ENCODE results near the gene ETS1.

The ETS1 gene

DNA sequence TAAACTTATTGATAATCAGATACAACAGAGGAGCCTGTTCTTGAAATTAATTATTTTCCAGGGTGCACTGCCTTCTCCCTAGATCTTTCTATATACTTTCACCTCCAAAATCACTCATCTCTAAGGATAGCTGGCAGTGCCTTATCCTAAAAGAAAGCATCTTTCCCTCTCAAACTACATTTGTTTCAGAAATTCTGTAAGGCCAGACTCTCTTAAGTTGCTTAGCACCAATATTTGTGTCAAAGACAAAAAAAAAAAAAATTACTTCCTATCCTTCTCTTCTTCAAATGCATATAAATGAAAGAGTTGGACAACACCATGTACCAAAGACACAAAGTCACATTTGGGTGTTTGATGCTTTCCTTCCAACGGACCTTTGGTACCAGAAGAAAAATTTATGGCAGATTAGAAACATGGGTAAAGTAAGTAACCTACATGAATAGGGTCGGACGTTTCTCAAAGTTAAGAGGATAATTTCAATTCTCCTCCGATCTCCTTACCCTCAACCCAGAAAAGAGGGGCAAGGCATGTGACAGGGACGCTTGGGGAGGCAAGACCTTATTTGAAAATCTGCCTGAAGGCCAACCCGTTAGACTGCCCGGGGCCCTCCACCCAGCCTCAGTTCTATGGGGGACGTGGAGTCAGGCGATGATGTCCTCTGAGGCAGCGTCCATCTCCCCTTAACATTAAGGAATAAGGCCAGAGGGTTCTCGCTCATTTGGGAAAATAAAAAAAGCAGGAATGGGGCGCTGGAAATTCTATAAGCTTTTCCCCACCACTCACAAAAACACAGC lies 66.3 kb downstream of the ETS1 start:
- Histone ChIP-seq H3K27me3 (ENCODE audit: insufficient read depth, low read depth) (no peaks in the 10 kb centered on the region), H3K4me3 (IDR thresholded peaks at IDR 0.05; ENCODE audit: insufficient read depth, low read depth, low read length) (no peak overlapping the region), H3K4me1 (ENCODE audit: low read depth, poor library complexity, severe bottlenecking) (peaks cover 76% of the 10 kb centered on the region), H3K79me2 (ENCODE audit: insufficient read depth, low read depth) (peaks cover 60% of the 10 kb centered on the region), H3K36me3 (ENCODE audit: insufficient read depth) (no peaks in the 10 kb centered on the region), H2AFZ (ENCODE audit: low read depth) (no peak overlapping the region; the same call in 1 of the 2 replicates), H3K9ac (peak overlapping the region; percentile 65), H3K27ac (peak overlapping the region; percentile 48; the same call in 1 of the 2 replicates), H4K20me1 (ENCODE audit: insufficient read depth) (no peaks in the 10 kb centered on the region; the same call in 1 of the 2 replicates), H3K4me2 (peak overlapping the region; percentile 96)
- TF ChIP-seq, protein P1, sequence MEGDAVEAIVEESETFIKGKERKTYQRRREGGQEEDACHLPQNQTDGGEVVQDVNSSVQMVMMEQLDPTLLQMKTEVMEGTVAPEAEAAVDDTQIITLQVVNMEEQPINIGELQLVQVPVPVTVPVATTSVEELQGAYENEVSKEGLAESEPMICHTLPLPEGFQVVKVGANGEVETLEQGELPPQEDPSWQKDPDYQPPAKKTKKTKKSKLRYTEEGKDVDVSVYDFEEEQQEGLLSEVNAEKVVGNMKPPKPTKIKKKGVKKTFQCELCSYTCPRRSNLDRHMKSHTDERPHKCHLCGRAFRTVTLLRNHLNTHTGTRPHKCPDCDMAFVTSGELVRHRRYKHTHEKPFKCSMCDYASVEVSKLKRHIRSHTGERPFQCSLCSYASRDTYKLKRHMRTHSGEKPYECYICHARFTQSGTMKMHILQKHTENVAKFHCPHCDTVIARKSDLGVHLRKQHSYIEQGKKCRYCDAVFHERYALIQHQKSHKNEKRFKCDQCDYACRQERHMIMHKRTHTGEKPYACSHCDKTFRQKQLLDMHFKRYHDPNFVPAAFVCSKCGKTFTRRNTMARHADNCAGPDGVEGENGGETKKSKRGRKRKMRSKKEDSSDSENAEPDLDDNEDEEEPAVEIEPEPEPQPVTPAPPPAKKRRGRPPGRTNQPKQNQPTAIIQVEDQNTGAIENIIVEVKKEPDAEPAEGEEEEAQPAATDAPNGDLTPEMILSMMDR (conservative IDR thresholded peaks at IDR 0.05; ENCODE audit: low read depth, low read length), result no peak

DNA sequence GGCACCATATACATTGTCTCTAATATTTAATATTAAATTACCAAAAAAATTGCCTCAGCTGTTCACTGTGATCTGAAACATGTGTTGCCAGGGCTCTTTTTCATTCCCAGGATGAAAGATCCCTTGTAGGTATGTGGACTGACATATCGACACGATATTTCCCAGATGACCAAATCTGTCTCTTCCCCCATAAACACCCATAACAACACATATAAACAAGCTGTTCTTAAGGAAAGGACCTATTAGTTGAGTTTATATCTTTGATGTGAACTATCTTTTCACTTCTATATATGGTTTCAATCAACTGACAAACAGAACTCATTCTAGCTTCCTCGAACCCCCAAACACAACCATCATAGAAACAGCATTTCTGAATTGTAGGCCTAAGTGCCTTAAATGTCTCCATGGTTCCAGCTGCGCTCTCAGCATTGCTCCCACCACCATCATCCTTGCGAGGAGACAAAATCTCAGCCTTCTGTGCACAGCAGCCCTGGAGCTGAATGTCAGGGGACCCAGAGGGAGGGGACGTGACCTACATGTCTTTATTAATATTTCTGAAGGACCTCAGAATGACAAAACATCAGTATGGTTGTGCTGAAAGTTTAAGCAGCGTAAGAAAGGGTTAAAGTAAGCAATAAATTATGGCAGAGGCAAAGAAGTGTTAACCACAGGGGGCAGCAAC lies 67.0 kb downstream of the ETS1 start:
- Histone ChIP-seq H2AFZ (ENCODE audit: low read depth) (no peak overlapping the region), H3K4me1 (ENCODE audit: low read depth, poor library complexity, severe bottlenecking) (peaks cover 77% of the 10 kb centered on the region), H3K27ac (peak overlapping the region; percentile 48; the same call in 1 of the 2 replicates), H3K4me3 (IDR thresholded peaks at IDR 0.05; ENCODE audit: insufficient read depth, low read depth, low read length) (no peak overlapping the region), H4K20me1 (ENCODE audit: insufficient read depth) (no peaks in the 10 kb centered on the region; the same call in 1 of the 2 replicates), H3K9ac (peak overlapping the region; percentile 65; the same call in 1 of the 2 replicates), H3K79me2 (ENCODE audit: insufficient read depth, low read depth) (peaks cover 67% of the 10 kb centered on the region), H3K4me2 (peak overlapping the region; percentile 96), H3K27me3 (ENCODE audit: insufficient read depth, low read depth) (no peaks in the 10 kb centered on the region), H3K36me3 (ENCODE audit: insufficient read depth) (no peaks in the 10 kb centered on the region)
- TF ChIP-seq, protein P1 (conservative IDR thresholded peaks at IDR 0.05; ENCODE audit: low read depth, low read length), result no peak

DNA sequence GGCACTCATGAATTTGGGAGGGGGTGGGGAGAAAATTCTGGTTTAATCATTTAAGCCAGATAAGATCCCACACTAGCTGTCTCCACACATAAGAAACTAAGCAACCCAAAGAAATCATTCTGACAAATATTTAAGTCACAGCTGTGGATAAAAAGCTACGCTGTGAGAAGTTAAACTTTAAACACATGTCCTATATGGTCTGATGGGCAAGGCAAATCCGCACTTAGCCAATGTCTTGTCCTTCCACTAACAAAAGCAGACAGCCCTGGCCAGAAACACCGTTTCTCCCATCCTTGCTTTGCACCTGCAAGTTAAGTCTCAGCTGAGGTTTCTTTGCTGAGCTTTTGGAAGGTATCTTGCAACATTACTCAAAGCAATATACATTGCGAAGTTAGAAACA lies 68.0 kb downstream of the ETS1 start:
- Histone ChIP-seq H3K4me3 (IDR thresholded peaks at IDR 0.05; ENCODE audit: insufficient read depth, low read depth, low read length) (no peak overlapping the region), H3K4me1 (ENCODE audit: low read depth, poor library complexity, severe bottlenecking) (peaks cover 77% of the 10 kb centered on the region), H3K36me3 (ENCODE audit: insufficient read depth) (no peaks in the 10 kb centered on the region), H4K20me1 (ENCODE audit: insufficient read depth) (no peaks in the 10 kb centered on the region; the same call in 1 of the 2 replicates), H3K9ac (no peak overlapping the region), H3K79me2 (ENCODE audit: insufficient read depth, low read depth) (peaks cover 77% of the 10 kb centered on the region), H2AFZ (ENCODE audit: low read depth) (no peak overlapping the region), H3K27me3 (ENCODE audit: insufficient read depth, low read depth) (no peaks in the 10 kb centered on the region), H3K27ac (no peak overlapping the region), H3K4me2 (peak overlapping the region; percentile 96)
- TF ChIP-seq, protein P1 (conservative IDR thresholded peaks at IDR 0.05; ENCODE audit: low read depth, low read length), result no peak

DNA sequence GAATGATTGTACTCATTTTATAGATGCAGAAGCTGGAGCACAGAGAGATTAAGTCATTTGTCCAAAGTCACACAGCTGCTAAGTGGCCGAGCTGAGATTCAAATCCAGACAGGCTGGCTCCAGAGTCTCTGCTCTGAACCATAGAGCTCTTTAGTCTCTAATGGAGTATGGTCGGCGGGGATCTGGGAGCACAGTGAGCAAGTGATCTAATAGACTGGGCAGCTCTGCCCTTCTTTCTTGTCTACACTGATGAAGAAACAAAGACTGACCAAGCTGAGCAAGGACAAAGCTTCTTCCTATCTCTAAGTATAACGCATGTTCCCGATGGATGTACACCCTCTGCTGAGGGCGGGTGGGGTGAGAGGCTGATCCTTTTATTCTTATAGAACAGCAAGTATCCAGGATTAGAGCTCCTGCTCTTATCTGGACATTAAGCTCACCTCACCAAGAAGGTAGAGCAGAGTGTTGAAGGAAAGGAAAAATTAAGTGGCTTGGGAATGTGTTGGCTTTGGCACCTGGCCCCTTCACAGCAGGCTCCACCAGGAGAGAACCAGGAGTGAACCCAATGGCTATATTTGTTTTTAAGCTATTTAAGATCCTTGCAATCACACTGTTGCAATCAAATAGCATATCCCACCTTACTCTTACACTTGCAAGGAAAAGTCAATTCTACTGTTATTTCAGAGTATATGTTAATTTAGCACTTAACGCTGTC lies 68.7 kb downstream of the ETS1 start:
- Histone ChIP-seq H3K27ac (no peak overlapping the region), H4K20me1 (ENCODE audit: insufficient read depth) (no peaks in the 10 kb centered on the region; the same call in 1 of the 2 replicates), H2AFZ (ENCODE audit: low read depth) (no peak overlapping the region), H3K27me3 (ENCODE audit: insufficient read depth, low read depth) (no peaks in the 10 kb centered on the region), H3K4me3 (IDR thresholded peaks at IDR 0.05; ENCODE audit: insufficient read depth, low read depth, low read length) (no peak overlapping the region), H3K36me3 (ENCODE audit: insufficient read depth) (no peaks in the 10 kb centered on the region), H3K4me1 (ENCODE audit: low read depth, poor library complexity, severe bottlenecking) (peaks cover 72% of the 10 kb centered on the region), H3K9ac (no peak overlapping the region), H3K79me2 (ENCODE audit: insufficient read depth, low read depth) (peaks cover 84% of the 10 kb centered on the region), H3K4me2 (peak overlapping the region; percentile 96)
- TF ChIP-seq, protein P1 (conservative IDR thresholded peaks at IDR 0.05; ENCODE audit: low read depth, low read length), result no peak
